Left ventricle myocardium inferior (tissue), 1 donor: ENCODE data around the gene ADGRG7. TPM values are rescaled to one million over a fixed set of nuclear protein-coding genes. Genes with fewer than 3 reads are reported as not detected.

Experiments used
- DNase-seq: peaks from one replicate; pipeline ENCODE4 v3.0.0-alpha.2; 2020
- H3K27ac ChIP-seq: fragments of 200-600 bp; replicated peaks from 2 replicates; pipeline ENCODE4 v1.8.0; 2021
- H3K27me3 ChIP-seq: fragments of 200-600 bp; 2 replicates; pipeline ENCODE4 v1.8.0; 2021; ENCODE audit warnings: low read depth
- H3K36me3 ChIP-seq: fragments of 200-600 bp; 2 replicates; pipeline ENCODE4 v1.8.0; 2021
- H3K4me1 ChIP-seq: fragments of 200-600 bp; 2 replicates; pipeline ENCODE4 v1.8.0; 2021
- H3K4me3 ChIP-seq: fragments of 200-600 bp; 2 replicates; pipeline ENCODE4 v1.8.0; 2021; ENCODE audit warnings: mild to moderate bottlenecking, moderate library complexity
- H3K9me3 ChIP-seq: fragments of 200-600 bp; replicated peaks from 2 replicates; pipeline ENCODE4 v1.8.0; 2021
- intact Hi-C: fragments of 100-400 bp; cut with micrococcal nuclease; formaldehyde crosslinking; loops from one replicate; pipeline ENCODE4 v1.11.0; 2022
- total RNA-seq: library from RNA; stranded (reverse); fragmentation: NEBNext Ultra II Directional; extraction: Animal tissue kit (Norgen Biotek cat#: 25700); gene quantifications from one replicate; pipeline ENCODE4 v1.2.1, GENCODE V29; 2021
- TF ChIP-seq, protein P1 (sequence below): fragments of 200-600 bp; IDR thresholded peaks from 2 replicates; pipeline ENCODE4 v1.8.0; 2021; ENCODE audit warnings: antibody characterized with exemption, mild to moderate bottlenecking, borderline replicate concordance
- donor health status: DM: no; HTN: yes; CAD: no; lungs with severe emphysema.

ADGRG7 gene
- total RNA-seq, 1 donor from 2014 or later = not detected

DNA sequence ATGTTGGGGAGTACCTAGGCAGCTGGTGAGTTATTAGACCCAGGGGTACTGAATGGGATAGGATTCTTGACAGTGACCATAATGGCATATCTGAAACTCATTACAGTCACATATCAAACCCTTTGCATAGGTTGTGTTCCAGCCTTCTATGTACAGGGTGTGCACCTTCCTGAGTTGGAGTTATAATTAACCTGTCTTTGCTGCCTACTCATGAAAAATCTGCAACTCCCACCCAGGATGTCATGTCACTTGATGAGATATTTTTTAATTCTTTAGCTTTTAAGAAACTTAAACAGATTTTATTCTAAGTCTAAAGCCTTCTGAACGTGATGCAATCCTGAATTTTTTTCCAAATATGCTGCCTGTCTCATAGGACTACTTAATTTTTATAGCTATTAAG lies 21.1 kb upstream of the ADGRG7 start:
- H3K4me3 ChIP-seq = no peak overlapping the region
- DNase-seq = no peak
- no peaks in the 10 kb centered on the region for H3K36me3 ChIP-seq
- H3K27ac ChIP-seq = no peak overlapping the region
- H3K9me3 ChIP-seq = no peaks in the 10 kb centered on the region
- intact Hi-C loops = loop anchor here (10.0 kb wide), 1 partner anchor 753 kb away; no protein-coding TSS in a partner anchor
- no peaks in the 10 kb centered on the region for H3K27me3 ChIP-seq
- TF ChIP-seq, protein P1, sequence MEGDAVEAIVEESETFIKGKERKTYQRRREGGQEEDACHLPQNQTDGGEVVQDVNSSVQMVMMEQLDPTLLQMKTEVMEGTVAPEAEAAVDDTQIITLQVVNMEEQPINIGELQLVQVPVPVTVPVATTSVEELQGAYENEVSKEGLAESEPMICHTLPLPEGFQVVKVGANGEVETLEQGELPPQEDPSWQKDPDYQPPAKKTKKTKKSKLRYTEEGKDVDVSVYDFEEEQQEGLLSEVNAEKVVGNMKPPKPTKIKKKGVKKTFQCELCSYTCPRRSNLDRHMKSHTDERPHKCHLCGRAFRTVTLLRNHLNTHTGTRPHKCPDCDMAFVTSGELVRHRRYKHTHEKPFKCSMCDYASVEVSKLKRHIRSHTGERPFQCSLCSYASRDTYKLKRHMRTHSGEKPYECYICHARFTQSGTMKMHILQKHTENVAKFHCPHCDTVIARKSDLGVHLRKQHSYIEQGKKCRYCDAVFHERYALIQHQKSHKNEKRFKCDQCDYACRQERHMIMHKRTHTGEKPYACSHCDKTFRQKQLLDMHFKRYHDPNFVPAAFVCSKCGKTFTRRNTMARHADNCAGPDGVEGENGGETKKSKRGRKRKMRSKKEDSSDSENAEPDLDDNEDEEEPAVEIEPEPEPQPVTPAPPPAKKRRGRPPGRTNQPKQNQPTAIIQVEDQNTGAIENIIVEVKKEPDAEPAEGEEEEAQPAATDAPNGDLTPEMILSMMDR = no peak
- H3K4me1 ChIP-seq = no peaks in the 10 kb centered on the region

DNA sequence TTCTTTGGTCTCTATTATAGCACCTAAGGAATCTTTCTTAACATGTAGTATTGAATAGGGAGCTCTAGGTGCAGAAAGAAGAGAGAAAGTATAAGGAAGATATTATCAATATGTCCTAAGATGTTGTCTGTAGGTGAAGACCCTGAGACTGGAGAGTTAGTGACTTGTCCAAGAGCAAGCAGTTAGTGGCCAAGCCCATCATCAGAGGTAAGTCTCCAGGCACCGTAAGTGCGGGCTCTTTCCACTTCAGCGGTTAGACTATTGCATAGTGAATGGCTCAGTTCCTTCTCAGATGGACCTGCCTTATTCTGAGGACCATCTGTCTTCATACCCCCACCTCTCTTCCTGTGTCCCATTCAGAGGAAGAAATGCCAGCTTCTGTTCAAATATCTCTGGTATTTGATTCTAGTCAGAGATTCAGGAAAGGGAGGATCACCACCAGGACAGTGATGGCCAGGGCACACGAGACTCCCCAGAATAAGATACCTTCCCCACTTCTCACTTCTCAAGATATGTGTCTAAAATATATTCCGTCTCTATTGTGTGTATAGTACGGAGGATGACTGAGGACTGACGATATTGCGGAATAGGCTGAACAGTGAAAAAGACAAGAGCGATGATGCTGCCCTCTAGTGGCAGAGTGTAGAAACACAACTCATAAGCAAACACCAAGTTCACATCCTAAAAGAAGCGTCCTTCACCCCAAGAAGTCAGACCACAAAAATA lies 19.1 kb upstream of the ADGRG7 start:
- no peaks in the 10 kb centered on the region for H3K4me1 ChIP-seq
- no peaks in the 10 kb centered on the region for H3K9me3 ChIP-seq
- H3K4me3 ChIP-seq = no peak overlapping the region
- H3K36me3 ChIP-seq = no peaks in the 10 kb centered on the region
- H3K27me3 ChIP-seq = no peaks in the 10 kb centered on the region
- TF ChIP-seq, protein P1 = peak; percentile 89
- no peak overlapping the region for H3K27ac ChIP-seq
- DNase-seq = no peak
- intact Hi-C loops = loop anchor here (5.0 kb wide), 1 partner anchor 128 kb away; no protein-coding TSS in a partner anchor

DNA sequence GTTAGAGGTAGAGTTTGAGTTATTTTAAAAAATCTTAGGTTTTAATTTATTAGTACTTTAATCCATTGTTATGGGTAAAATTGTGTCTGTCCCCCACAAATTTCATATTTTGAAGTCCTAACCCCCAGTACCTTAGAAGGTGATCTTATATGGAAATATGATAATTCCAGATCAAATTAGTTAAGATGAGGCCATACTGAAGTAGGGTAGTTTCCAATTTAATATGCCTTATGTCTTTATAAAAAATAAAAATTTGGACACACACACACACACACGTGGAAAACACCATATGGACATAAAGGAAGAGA lies 18.6 kb upstream of the ADGRG7 start:
- TF ChIP-seq, protein P1 = no peak

DNA sequence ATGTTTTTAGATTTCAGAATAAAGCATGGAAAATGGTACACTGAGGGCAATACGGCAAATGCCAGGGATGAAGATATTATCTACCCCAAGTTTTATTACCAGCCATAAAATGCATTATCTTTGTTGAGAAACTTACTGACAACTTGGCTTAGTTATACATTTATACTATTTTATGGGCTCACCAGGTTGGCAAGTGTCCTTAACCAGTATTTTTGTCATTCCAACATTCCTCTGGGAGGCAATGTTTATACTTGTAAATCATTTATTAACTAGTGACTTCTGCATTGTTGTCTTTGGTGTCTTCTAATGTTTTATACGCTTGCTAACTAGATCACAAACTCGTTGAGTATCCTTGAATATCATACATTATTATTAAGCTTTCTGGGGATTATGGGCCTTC lies 18.0 kb upstream of the ADGRG7 start:
- Histone ChIP-seq H3K36me3 (no peaks in the 10 kb centered on the region), H3K4me3 (no peak overlapping the region), H3K27ac (no peak overlapping the region), H3K4me1 (no peaks in the 10 kb centered on the region), H3K27me3 (no peaks in the 10 kb centered on the region), H3K9me3 (no peaks in the 10 kb centered on the region)
- intact Hi-C loops = loop anchor here (5.0 kb wide), 1 partner anchor 129 kb away; no protein-coding TSS in a partner anchor
- TF ChIP-seq, protein P1 = no peak
- DNase-seq = no peak

More for the DNA sequence above, 18.6 kb upstream of the ADGRG7 start:
- H3K4me3 ChIP-seq = no peak overlapping the region
- DNase-seq = no peak
- no peaks in the 10 kb centered on the region for H3K9me3 ChIP-seq
- no peaks in the 10 kb centered on the region for H3K36me3 ChIP-seq
- intact Hi-C loops = loop anchor here (5.0 kb wide), 1 partner anchor 128 kb away; no protein-coding TSS in a partner anchor
- no peaks in the 10 kb centered on the region for H3K27me3 ChIP-seq
- no peak overlapping the region for H3K27ac ChIP-seq
- H3K4me1 ChIP-seq = no peaks in the 10 kb centered on the region

DNA sequence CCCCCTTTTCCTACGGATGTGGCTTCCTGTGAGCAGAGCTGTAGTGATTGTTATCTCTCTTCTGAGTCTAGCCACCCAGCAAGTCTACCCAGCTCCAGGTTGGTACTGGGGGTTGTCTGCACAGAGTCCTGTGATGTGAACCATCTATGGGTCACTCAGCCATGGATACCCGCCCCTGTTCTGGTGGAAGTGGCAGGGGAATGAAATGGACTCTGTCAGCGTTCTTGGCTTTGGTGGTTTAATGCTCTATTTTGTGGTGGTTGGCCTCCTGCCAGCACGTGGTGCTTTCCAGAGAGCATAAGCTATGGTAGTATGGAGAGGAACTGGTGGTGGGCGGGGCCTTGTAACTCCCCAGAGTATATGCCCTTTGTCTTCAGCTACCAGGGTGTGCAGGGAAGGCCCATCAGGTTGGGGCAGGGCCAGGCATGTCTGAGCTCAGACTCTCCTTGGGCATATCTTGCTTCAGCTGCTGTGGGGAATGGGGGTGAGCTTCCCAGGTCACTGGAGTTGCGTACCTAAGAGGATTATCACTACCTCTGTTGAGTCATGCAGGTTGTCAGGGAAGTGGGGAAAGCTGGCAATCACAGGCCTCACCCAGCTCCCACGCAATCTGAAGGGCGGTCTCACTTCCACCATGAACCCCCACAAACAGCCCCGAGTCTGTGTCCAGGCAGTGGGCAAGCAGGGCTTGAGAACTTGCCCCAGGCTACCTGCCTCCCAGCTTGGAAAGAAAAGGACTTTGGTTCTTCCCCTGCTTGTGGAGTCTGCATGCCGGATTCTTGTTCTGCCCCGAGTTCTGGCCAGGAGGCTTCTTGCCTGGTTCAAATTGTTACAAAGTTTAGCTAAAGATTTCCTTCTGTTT lies 9.0 kb upstream of the ADGRG7 start:
- intact Hi-C loops = no loop called here
- H3K4me3 ChIP-seq = no peak overlapping the region
- TF ChIP-seq, protein P1 = no peak
- H3K27me3 ChIP-seq = no peaks in the 10 kb centered on the region
- H3K36me3 ChIP-seq = no peaks in the 10 kb centered on the region
- H3K4me1 ChIP-seq = peaks cover 7% of the 10 kb centered on the region
- H3K9me3 ChIP-seq = no peaks in the 10 kb centered on the region
- DNase-seq = no peak
- H3K27ac ChIP-seq = no peak overlapping the region
